Measurements from ENCODE around the gene KNDC1. TPM values are rescaled to one million over a fixed set of nuclear protein-coding genes. Genes with fewer than 3 reads are reported as not detected.

KNDC1 gene
- total and polyA plus RNA-seq, 2 of the 13 experiments (the other 11 are each of a cell fraction or from before 2014, with no cell fraction given) = 0.69 TPM; not detected in 1

DNA sequence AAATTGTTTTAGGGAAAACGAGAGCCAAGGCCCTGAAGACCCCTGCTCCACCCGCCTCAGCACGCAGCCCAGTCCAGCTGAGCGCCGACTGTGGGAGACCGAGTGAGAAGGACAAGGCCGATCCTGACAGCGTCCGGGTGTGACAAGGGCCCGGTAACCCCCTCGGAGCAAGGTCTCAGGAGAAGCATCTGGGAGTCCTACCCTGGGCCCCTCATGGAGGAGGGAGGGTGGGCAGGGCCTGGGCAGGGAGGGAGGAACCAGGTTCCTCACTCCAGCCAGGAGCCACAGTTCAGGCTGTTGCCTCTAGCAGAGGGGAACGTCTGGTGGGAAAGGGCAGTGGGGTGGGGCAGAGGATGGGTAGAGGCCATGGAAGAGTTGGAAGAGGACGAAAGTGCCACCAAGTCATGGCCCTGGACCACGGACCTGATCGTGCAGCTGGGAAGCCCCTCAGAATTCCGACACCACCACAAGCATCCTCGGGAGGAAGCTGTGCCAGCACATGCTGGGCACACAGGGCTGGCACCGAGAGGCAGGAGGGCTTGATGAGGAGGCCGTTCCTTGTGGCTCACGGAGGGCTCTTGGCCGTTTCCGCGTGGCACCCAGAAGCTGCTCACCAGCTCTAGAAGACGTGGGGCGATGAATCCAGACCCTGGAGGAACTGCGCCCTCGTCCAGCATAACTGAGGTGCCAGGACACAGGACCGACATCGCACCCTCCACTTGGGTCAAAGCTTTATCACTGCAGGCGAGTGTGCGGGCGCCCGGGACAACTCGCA lies 2.2 kb upstream of the KNDC1 start:
- H3K27me3 ChIP-seq (ENCODE audit: control insufficient read depth in 1 of 2, insufficient read depth in 2 of 2, low read length in 2 of 2) = peaks cover 9 to 41% of the 10 kb centered on the region in 2 experiments
- ATAC-seq (no peak), DNase-seq (ENCODE audit: low spot score) (no peak), FAIRE-seq (no peak)
- no TSS peak for BruUV-seq (replicated peaks)
- no peak overlapping the region for H3K4me2 ChIP-seq (ENCODE audit: low read depth, low read length)
- POLR2A ChIA-PET = no interaction called here
- H3K36me3 ChIP-seq (replicated peaks in 1 of 2; ENCODE audit: control insufficient read depth in 1 of 2, insufficient read depth in 2 of 2, low read length in 2 of 2) = no peaks in the 10 kb centered on the region
- no peaks in the 10 kb centered on the region for H3K9me3 ChIP-seq (ENCODE audit: low read length)
- H3K4me1 ChIP-seq (ENCODE audit: insufficient read depth, low read length) = peaks cover 17% of the 10 kb centered on the region
- in situ Hi-C loops (cut with HindIII; ENCODE audit: extremely low pct_ligation_motif_present, low pct_unique_long_range_greater_than_20kb) (no loop called here), intact Hi-C loops (cut with micrococcal nuclease; ENCODE audit: unreplicated experiment) (no loop called here)
- no peaks in the 10 kb centered on the region for H3K79me2 ChIP-seq (ENCODE audit: insufficient read depth, low read length)
- H2AFZ ChIP-seq (ENCODE audit: low read length) = no peak overlapping the region
- 72% methylated on average over 16 of the region's 34 CpGs for WGBS (ENCODE audit: low lambda C conversion rate)
- no peak overlapping the region for H3K4me3 ChIP-seq (replicated peaks in 1 of 3; ENCODE audit: insufficient read depth in 1 of 3, low read depth in 2 of 3, low read length in 3 of 3)
- no peaks in the 10 kb centered on the region for H4K20me1 ChIP-seq (ENCODE audit: insufficient read depth, low read length)
- CTCF ChIA-PET (ENCODE audit: low intra/inter-chr PET ratio, low total read pairs) = no interaction called here
- no peak overlapping the region for H3K27ac ChIP-seq (ENCODE audit: extremely low read length, insufficient read depth, low read length)
- H3K9ac ChIP-seq (ENCODE audit: insufficient read depth, low read depth, low read length) = no peak overlapping the region
- TF ChIP-seq ZSCAN20 (CRISPR knock-in tag; IDR thresholded peaks at IDR 0.05; ENCODE audit: borderline replicate concordance) (no peak), PRMT3 (CRISPR knock-in tag; IDR thresholded peaks at IDR 0.05; ENCODE audit: borderline replicate concordance, low read depth) (no peak), KMT2A (CRISPR knock-in tag; IDR thresholded peaks at IDR 0.05) (no peak), ZNF33A (CRISPR knock-in tag; IDR thresholded peaks at IDR 0.05; ENCODE audit: borderline replicate concordance) (no peak), ZNF510 (CRISPR knock-in tag; IDR thresholded peaks at IDR 0.05; ENCODE audit: low read depth) (no peak), TEAD2 (CRISPR knock-in tag; IDR thresholded peaks at IDR 0.05) (no peak), MLXIP (CRISPR knock-in tag; IDR thresholded peaks at IDR 0.05; ENCODE audit: borderline replicate concordance) (no peak), CREBL2 (CRISPR knock-in tag; IDR thresholded peaks at IDR 0.05; ENCODE audit: borderline replicate concordance) (no peak), MTERF4 (CRISPR knock-in tag; IDR thresholded peaks at IDR 0.05) (no peak), MAZ (IDR thresholded peaks at IDR 0.05; ENCODE audit: borderline replicate concordance, low read depth, low read length) (no peak), MAZ (CRISPR knock-in tag; IDR thresholded peaks at IDR 0.05; ENCODE audit: low read depth) (no peak), SRSF4 (IDR thresholded peaks at IDR 0.05; ENCODE audit: low read depth, low read length, poor library complexity, severe bottlenecking) (no peak), NBN (conservative IDR thresholded peaks at IDR 0.05) (no peak)
- TF ChIP-seq, protein P1, sequence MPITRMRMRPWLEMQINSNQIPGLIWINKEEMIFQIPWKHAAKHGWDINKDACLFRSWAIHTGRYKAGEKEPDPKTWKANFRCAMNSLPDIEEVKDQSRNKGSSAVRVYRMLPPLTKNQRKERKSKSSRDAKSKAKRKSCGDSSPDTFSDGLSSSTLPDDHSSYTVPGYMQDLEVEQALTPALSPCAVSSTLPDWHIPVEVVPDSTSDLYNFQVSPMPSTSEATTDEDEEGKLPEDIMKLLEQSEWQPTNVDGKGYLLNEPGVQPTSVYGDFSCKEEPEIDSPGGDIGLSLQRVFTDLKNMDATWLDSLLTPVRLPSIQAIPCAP (CRISPR knock-in tag; IDR thresholded peaks at IDR 0.05; ENCODE audit: low read depth) = no peak

Data from HepG2 (cell line).